Activated T-helper 17 cell treated with anti-CD3 and anti-CD28 coated beads, Interleukin-2, amount 50 U/mL, for 72 hours (primary cell): ENCODE measurements around the gene ETFA. TPM values are rescaled to one million over a fixed set of nuclear protein-coding genes. Genes with fewer than 3 reads are reported as not detected.
A peak's percentile ranks its signal among the peaks of the same experiment; 100 is the strongest.
"Not testable (repeated sequence)": the region's sequence is repeated elsewhere in the genome, so short reads cannot be mapped to it uniquely, and the experiment has no call there.

Experiments
- ATAC-seq: fragments of 150-1000 bp; cut with Tn5 transposase; replicated peaks from 2 replicates; pipeline ENCODE4 v1.10.0; 2021; ENCODE audit warnings: mild to moderate bottlenecking, moderate library complexity
- H3K27ac Mint-ChIP-seq: one replicate; pipeline ENCODE4 v1.8.0; 2022; ENCODE audit warnings: mixed read lengths
- H3K27me3 Mint-ChIP-seq: one replicate; pipeline ENCODE4 v1.8.0; 2022; ENCODE audit warnings: mixed read lengths
- H3K36me3 Mint-ChIP-seq: one replicate; pipeline ENCODE4 v1.8.0; 2022; ENCODE audit warnings: low read depth, mild to moderate bottlenecking, mixed read lengths
- H3K4me1 Mint-ChIP-seq: one replicate; pipeline ENCODE4 v1.8.0; 2022; ENCODE audit warnings: mixed read lengths
- H3K4me3 Mint-ChIP-seq: one replicate; pipeline ENCODE4 v1.8.0; 2022; ENCODE audit warnings: mild to moderate bottlenecking, mixed read lengths
- H3K9me3 Mint-ChIP-seq: one replicate; pipeline ENCODE4 v1.8.0; 2022; ENCODE audit warnings: mixed read lengths
- total RNA-seq, 2 donors: library from RNA; stranded (reverse); gene quantifications; one replicate each; pipeline ENCODE4 v1.2.3, GENCODE V29; 2022

Gene ETFA
- total RNA-seq, 2 donors from 2014 or later: 113 to 185 TPM

DNA sequence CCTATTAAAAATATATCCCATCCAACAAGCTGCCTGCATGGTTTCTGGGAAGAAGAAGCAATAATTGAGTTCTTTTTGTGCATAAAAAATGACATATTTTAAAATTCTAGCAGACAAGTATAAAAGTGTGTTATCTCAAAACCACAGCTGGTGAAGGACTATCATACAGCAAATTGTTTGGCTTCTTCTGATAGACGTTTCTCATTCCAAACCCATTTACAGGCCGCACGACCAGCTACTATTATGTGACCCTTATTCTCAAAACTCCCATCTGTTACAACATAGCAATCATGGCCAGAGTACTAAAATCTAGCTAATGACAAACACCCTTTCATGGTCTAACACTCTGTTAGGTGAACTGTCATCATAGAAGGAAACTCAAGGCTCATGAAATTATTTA lies 21.7 kb downstream of the ETFA start:
- Mint-ChIP-seq H3K9me3 (no peaks in the 10 kb centered on the region), H3K27ac (no peak overlapping the region), H3K27me3 (no peaks in the 10 kb centered on the region), H3K36me3 (peaks cover 75% of the 10 kb centered on the region), H3K4me1 (peaks cover 22% of the 10 kb centered on the region), H3K4me3 (no peak overlapping the region)
- ATAC-seq: no peak

DNA sequence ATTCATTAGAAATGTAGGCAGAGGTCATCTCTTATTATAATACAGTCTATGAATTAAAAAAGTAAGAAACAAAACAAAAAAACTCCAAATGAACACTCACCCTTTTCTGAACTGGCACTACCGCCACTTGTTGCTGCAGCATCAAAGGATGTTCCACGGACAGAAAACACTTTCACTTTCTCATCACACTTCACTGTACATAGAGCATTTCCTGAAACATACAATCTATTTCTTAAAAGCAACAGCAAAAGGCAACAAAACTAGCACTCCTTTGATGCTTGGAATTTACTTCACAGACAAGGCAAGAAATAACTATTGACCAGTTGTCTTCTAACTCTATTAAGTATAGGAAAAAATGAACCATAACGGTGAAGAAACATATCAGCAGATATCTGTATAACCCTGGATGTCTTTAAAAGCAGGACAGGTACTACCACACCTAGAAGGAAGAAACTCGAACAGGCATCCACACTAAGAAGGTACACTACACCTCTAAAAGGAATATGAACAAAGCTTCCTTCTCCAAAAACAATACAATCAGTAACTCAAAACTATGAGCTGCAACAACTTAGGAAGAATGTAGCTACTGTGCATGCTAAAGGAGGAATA lies 24.9 kb downstream of the ETFA start:
- H3K27ac Mint-ChIP-seq: peak overlapping the region; percentile 77
- H3K9me3 Mint-ChIP-seq: no peaks in the 10 kb centered on the region
- H3K36me3 Mint-ChIP-seq: peaks cover 87% of the 10 kb centered on the region

GRCh38 chr15:76285241-76285825 lies 25.9 kb downstream of the ETFA start:
- Mint-ChIP-seq H3K27ac (no peak overlapping the region), H3K27me3 (no peaks in the 10 kb centered on the region), H3K36me3 (peaks cover 88% of the 10 kb centered on the region), H3K9me3 (no peaks in the 10 kb centered on the region), H3K4me3 (no peak overlapping the region), H3K4me1 (peaks cover 10% of the 10 kb centered on the region)
- ATAC-seq: no peak

More for the DNA sequence above, 24.9 kb downstream of the ETFA start:
- peaks cover 9% of the 10 kb centered on the region for H3K4me1 Mint-ChIP-seq
- no peaks in the 10 kb centered on the region for H3K27me3 Mint-ChIP-seq
- H3K4me3 Mint-ChIP-seq: peak overlapping the region; percentile 74
- ATAC-seq: peak; percentile 78

DNA sequence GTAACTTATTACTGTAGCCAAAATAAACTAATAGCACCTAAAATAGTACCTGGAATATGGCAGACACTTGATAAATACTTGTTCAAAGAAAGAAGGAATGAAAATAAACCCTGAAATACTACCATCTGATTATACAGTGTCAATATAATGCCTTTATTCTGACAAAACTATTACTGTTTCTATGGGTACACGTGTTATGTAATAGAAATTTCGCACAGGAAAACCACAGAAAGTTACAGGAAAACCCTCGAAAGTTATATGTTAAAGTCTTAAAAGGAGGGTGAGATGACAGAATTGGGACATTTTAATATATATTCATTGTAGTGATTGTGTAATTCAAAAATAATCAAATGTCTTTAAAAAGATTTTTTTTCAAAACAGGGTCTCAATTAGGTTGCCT lies 28.8 kb downstream of the ETFA start:
- no peak for ATAC-seq
- Mint-ChIP-seq H3K36me3 (peaks cover 97% of the 10 kb centered on the region), H3K27me3 (no peaks in the 10 kb centered on the region)

GRCh38 chr15:76278651-76279050 lies 32.6 kb downstream of the ETFA start:
- Mint-ChIP-seq H3K36me3 (peaks cover 96% of the 10 kb centered on the region), H3K4me3 (no peak overlapping the region), H3K27me3 (no peaks in the 10 kb centered on the region), H3K4me1 (peaks cover 4% of the 10 kb centered on the region), H3K27ac (peak overlapping the region; percentile 0), H3K9me3 (no peaks in the 10 kb centered on the region)
- no peak for ATAC-seq

More for the DNA sequence above, 28.8 kb downstream of the ETFA start:
- Mint-ChIP-seq H3K4me1 (peaks cover 13% of the 10 kb centered on the region), H3K27ac (no peak overlapping the region), H3K4me3 (no peak overlapping the region), H3K9me3 (no peaks in the 10 kb centered on the region)

- ATAC-seq: no peak
- Mint-ChIP-seq H3K9me3 (no peaks in the 10 kb centered on the region), H3K27me3 (no peaks in the 10 kb centered on the region), H3K4me1 (no peaks in the 10 kb centered on the region), H3K4me3 (no peak overlapping the region), H3K27ac (no peak overlapping the region), H3K36me3 (peaks cover 96% of the 10 kb centered on the region)
Observed at GRCh38 chr15:76274821-76275220, 36.4 kb downstream of the ETFA start.

DNA sequence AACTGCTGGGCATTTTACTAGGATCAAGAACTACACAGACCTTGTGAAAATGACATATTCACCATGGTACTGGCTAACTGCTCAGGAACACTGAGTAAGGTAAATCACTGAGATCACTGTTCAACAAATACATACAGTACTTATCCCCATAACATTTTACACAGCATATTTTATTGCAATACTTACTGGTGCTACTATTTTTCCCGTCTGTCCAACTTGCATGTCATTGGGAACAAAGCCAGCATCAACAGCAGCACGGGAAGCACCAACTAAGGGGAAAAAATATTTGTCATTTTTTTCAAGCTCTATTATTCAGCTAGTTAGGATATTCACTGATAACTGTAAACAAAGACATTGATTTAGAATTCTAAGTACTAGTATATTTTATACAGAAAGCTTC lies 37.0 kb downstream of the ETFA start:
- Mint-ChIP-seq H3K36me3 (peaks cover 97% of the 10 kb centered on the region), H3K4me1 (no peaks in the 10 kb centered on the region), H3K9me3 (no peaks in the 10 kb centered on the region), H3K4me3 (no peak overlapping the region), H3K27me3 (no peaks in the 10 kb centered on the region), H3K27ac (no peak overlapping the region)
- ATAC-seq: no peak

DNA sequence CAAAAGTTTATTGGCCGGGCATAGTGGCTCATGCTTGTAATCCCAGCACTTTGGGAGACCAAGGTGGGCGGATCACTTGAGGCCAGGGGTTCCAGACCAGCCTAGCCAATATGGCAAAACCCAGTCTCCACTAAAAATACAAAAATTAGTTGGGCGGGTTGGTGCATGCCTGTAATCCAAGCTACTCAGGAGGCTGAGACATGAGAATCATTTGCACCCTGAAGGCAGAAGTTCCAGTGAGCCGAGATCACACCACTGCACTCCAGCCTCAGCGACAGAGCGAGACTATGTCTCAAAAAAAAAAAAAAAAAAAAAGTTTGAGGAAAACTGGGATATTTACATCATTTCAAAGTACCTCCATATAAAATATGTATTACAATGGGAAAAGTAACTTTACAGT lies 40.4 kb downstream of the ETFA start:
- no peak for ATAC-seq
- H3K4me1 Mint-ChIP-seq: no peaks in the 10 kb centered on the region
- no peaks in the 10 kb centered on the region for H3K9me3 Mint-ChIP-seq
- no peak overlapping the region for H3K4me3 Mint-ChIP-seq
- H3K36me3 Mint-ChIP-seq: peaks cover 94% of the 10 kb centered on the region
- no peaks in the 10 kb centered on the region for H3K27me3 Mint-ChIP-seq
- H3K27ac Mint-ChIP-seq: no peak overlapping the region

- no peaks in the 10 kb centered on the region for H3K9me3 Mint-ChIP-seq
Observed at GRCh38 chr15:76267077-76267476, 44.2 kb downstream of the ETFA start.

DNA sequence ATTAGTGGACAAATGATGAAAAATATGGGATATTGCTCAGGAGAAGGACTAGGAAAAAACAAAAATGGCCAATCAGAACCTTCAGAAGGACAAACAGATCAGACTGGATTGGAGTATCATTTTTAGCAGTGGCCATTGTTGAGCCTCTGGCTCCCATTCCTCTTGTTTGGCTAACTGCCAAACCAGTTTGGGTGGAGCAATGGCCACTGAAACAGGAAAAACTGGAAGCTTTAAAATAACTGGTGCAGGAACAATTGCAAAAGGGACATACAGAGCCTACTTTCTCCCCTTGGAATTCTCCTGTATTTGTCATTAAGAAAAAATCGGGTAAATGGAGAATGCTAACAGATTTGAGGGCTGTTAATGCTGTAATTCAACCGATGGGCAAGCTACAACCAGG lies 45.5 kb downstream of the ETFA start:
- H3K27me3 Mint-ChIP-seq, H3K27ac Mint-ChIP-seq, H3K4me3 Mint-ChIP-seq, ATAC-seq, H3K9me3 Mint-ChIP-seq, H3K4me1 Mint-ChIP-seq: not testable (repeated sequence)
- peaks cover 91% of the 10 kb centered on the region for H3K36me3 Mint-ChIP-seq

More at GRCh38 chr15:76267077-76267476, 44.2 kb downstream of the ETFA start:
- no peaks in the 10 kb centered on the region for H3K27me3 Mint-ChIP-seq
- H3K4me3 Mint-ChIP-seq: no peak overlapping the region
- H3K27ac Mint-ChIP-seq: no peak overlapping the region
- H3K36me3 Mint-ChIP-seq: peaks cover 97% of the 10 kb centered on the region
- H3K4me1 Mint-ChIP-seq: no peaks in the 10 kb centered on the region
- ATAC-seq: no peak

DNA sequence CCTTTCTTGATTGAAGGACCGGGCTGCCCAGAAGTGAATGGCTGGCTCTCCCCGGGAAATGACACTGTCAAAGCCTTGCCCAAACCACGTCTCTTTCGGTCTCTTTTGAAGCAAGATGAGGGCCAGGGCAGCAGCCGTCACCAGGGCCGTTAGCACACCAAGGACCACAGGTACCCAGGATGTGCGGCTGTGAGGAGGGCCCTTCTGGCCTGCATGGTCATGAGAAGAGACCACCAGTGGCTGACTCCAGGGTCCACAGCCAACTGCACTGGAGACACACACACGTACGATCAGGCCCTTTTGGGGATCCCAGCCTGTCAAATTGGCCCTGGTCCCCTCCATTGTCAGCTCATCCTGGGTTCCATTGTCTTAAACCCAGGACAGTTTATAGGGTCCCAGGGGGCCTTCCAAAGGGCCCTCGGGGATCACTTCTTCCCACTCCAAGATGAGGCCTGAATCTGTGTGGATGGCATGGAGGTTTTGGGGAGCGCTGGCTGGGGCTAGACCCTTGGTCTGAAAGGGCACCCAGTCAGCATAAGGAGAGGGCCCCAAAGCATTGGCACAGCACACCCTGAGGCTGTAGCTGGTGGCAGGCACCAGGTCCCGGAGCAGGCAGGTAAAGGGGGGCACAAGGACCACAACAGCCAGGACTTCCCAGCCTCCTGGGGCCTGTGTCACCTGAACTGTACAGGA lies 50.9 kb downstream of the ETFA start:
- H3K27me3 Mint-ChIP-seq: no peaks in the 10 kb centered on the region

GRCh38 chr15:76259392-76259791 lies 51.9 kb downstream of the ETFA start:
- no peaks in the 10 kb centered on the region for H3K9me3 Mint-ChIP-seq
- no peak for ATAC-seq
- no peaks in the 10 kb centered on the region for H3K4me1 Mint-ChIP-seq
- no peak overlapping the region for H3K27ac Mint-ChIP-seq
- H3K4me3 Mint-ChIP-seq: no peak overlapping the region
- H3K36me3 Mint-ChIP-seq: peaks cover 51% of the 10 kb centered on the region
- H3K27me3 Mint-ChIP-seq: no peaks in the 10 kb centered on the region

More for the DNA sequence above, 50.9 kb downstream of the ETFA start:
- Mint-ChIP-seq H3K36me3 (peaks cover 61% of the 10 kb centered on the region), H3K4me1 (no peaks in the 10 kb centered on the region), H3K9me3 (no peaks in the 10 kb centered on the region), H3K4me3 (no peak overlapping the region), H3K27ac (no peak overlapping the region)
- no peak for ATAC-seq

GRCh38 chr15:76258460-76258859 lies 52.8 kb downstream of the ETFA start:
- Mint-ChIP-seq H3K4me3 (no peak overlapping the region), H3K27ac (no peak overlapping the region), H3K27me3 (no peaks in the 10 kb centered on the region), H3K9me3 (no peaks in the 10 kb centered on the region), H3K4me1 (no peaks in the 10 kb centered on the region), H3K36me3 (peaks cover 41% of the 10 kb centered on the region)
- no peak for ATAC-seq

GRCh38 chr15:76253691-76254473 lies 57.4 kb downstream of the ETFA start:
- H3K27ac Mint-ChIP-seq: no peak overlapping the region
- no peak for ATAC-seq
- H3K36me3 Mint-ChIP-seq: peaks cover 11% of the 10 kb centered on the region
- H3K27me3 Mint-ChIP-seq: no peaks in the 10 kb centered on the region
- H3K4me1 Mint-ChIP-seq: no peaks in the 10 kb centered on the region
- H3K9me3 Mint-ChIP-seq: no peaks in the 10 kb centered on the region
- no peak overlapping the region for H3K4me3 Mint-ChIP-seq
